PC-9 (cell line): ENCODE measurements around the gene LRRC4B.
"Not testable (repeated sequence)": the region's sequence is repeated elsewhere in the genome, so short reads cannot be mapped to it uniquely, and the experiment has no call there.

Source experiments
- CTCF ChIP-seq: fragments of 200-600 bp; sonication (generic); conservative IDR thresholded peaks from 2 replicates; pipeline ENCODE4 v1.6.1; 2017; ENCODE audit warnings: mixed run types, antibody characterized with exemption, mild to moderate bottlenecking, moderate library complexity
- EZH2 ChIP-seq: fragments of 200-600 bp; sonication (generic); IDR thresholded peaks from 2 replicates; pipeline ENCODE4 v1.8.0; 2017; ENCODE audit warnings: antibody characterized with exemption, low read depth

- TF ChIP-seq EZH2, CTCF: not testable (repeated sequence)
Measured at GRCh38 chr19:50612504-50613404, 44.5 kb upstream of the LRRC4B start.
